ENCODE data around the gene SEMA4D. TPM values are rescaled to one million over a fixed set of nuclear protein-coding genes. Genes with fewer than 3 reads are reported as not detected.
A peak's percentile ranks its signal among the peaks of the same experiment; 100 is the strongest.

Gene SEMA4D
- total RNA-seq, 1 donor, result 0.43 TPM

DNA sequence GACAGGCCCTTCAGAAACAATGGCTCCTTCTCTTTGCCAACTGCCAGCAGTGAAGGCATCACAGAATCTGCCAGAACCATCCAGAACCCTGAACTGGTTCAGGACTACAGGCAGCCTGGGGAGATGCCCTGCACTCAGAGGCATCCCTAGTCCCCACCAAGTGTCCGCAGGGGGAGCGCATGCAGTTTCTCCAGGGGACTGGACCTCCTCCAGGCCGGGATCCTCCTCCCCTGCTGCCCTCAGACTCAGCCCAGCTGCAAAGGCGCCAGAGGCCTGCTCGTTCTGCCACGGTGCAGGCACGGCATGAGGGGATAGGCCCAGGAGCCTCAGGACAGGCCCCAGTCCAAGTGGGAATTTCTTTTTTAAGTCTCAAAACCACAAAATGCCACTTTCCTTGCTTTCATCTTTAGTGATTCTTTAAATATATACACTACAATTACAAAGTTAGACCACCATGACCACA lies 72.0 kb downstream of the SEMA4D start:
- no peak for DNase-seq (ENCODE audit: low read depth)
- TF ChIP-seq CTCF (IDR thresholded peaks at IDR 0.05; ENCODE audit: insufficient read depth, low read depth, low read length), result no peak
- H3K4me3 ChIP-seq (ENCODE audit: low read depth, low read length), result no peak overlapping the region

DNA sequence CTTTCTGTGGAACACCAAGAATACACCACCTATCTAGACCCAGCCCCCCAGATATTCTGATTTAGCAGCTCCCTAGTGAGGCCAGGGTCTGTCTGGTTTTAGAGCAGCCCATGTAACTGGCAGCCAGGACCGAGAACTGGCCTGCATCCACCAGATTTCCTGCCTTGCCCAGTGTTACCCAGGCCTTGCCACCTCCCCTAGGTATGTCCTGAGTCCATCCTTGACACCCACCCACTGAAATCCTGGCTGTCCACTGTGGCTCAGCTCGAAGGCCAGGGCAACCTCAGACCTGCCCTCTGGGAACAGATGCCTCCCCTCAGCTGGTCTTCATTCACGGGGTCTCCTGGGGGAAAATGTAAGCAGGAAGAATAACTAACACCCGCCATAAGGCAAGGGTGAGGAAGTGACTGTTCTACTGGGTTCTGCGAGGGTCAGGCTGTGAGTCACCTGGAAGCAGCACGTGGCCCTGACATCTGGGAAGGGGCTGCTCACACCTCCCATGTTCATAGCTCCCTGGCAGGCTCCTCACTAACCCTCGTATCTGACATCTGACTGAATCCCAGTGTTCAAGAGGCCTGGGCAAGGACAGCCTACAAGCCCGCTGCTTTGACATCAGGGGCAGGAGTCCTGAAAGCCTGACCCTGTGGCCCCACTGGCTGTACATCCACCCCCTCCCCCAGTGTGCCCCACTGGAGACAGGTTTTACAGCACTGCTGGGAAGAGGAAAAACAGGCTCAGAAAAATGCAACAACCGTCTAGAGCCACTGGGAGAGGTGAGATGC lies 72.7 kb downstream of the SEMA4D start:
- H3K4me3 ChIP-seq (ENCODE audit: low read depth, low read length), result no peak overlapping the region
- DNase-seq (ENCODE audit: low read depth), result no peak
- TF ChIP-seq CTCF (IDR thresholded peaks at IDR 0.05; ENCODE audit: insufficient read depth, low read depth, low read length), result no peak

DNA sequence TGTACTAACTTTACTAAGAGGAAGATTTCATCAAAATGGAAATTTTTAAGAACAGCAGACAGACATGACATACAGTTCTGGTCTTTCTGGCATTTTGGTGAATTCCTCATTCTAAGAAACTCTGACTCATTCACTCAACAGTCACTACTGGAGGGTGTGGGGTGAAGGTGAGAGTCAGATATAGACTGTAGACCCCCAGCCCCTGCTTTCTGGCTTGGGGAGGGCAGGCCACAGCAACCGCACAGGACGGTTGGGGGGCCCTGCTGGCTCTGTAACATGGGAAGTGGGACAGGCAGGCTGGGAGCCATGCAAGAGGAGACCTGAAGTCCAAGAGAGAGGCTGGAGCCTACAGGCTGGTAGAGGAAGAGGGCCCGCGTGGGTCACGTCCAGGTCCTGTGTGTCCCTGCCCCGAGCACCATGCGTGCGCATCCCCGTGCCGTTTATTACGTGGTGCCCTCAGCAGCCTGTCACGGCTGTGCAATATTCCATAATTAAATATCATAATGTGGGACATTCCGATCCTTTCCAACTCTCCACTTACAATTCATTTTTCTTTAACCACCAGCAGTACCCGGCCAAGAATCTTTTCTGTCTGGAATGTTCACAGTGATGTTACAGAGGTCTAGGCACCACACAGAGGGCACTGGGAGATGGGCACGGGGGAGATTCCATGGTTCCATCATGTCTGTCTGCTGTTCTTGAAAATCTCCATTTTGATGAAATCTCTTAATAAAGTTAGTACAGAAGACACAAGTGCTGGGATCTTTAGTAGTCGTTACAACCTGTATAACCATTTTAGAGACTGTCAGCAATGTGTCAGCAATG lies 75.5 kb downstream of the SEMA4D start:
- H3K4me3 ChIP-seq (ENCODE audit: low read depth, low read length), result no peak overlapping the region
- TF ChIP-seq CTCF (IDR thresholded peaks at IDR 0.05; ENCODE audit: insufficient read depth, low read depth, low read length), result no peak
- DNase-seq (ENCODE audit: low read depth), result peak; percentile 32

DNA sequence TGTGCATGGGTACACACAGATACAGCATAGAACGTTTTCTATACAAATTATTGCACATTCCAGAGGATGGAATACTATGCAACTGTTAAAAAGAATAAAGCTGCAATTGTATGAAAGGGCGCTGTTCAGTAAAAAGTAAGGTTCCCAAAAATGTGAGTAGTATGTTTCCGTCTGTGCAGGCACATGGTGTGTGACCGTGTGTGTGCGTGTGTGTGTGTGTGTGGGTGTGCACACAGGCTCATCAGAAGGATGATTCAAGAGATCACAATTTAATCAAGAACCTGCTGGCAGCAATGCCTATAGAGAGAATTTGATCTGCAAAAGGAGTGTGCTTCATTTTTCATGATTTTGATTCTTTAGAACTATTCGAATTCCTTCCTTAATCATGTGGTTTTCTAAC lies 76.3 kb downstream of the SEMA4D start:
- no peak for DNase-seq (ENCODE audit: low read depth)
- H3K4me3 ChIP-seq (ENCODE audit: low read depth, low read length), result no peak overlapping the region
- TF ChIP-seq CTCF (IDR thresholded peaks at IDR 0.05; ENCODE audit: insufficient read depth, low read depth, low read length), result no peak

- no peak for TF ChIP-seq CTCF (IDR thresholded peaks at IDR 0.05; ENCODE audit: insufficient read depth, low read depth, low read length)
- no peak overlapping the region for H3K4me3 ChIP-seq (ENCODE audit: low read depth, low read length)
- DNase-seq (ENCODE audit: low read depth), result no peak
Measured at GRCh38 chr9:89420397-89421178, 77.3 kb downstream of the SEMA4D start.

- no peak overlapping the region for H3K4me3 ChIP-seq (ENCODE audit: low read depth, low read length)
- no peak for TF ChIP-seq CTCF (IDR thresholded peaks at IDR 0.05; ENCODE audit: insufficient read depth, low read depth, low read length)
- DNase-seq (ENCODE audit: low read depth), result no peak
Measured at GRCh38 chr9:89419978-89420394, 77.9 kb downstream of the SEMA4D start.

All from fibroblast of villous mesenchyme (primary cell).